HEK293 (cell line): Measurements from ENCODE around the gene SDF2L1.

ENCODE experiments used
- FEZF1 ChIP-seq: fragments of 450-650 bp; formaldehyde crosslinking; IDR thresholded peaks from 2 replicates; pipeline ENCODE4 v1.5.1; 2016; ENCODE audit warnings: missing biosample characterization, missing genetic modification characterization
- GLIS1 ChIP-seq: fragments of 450-650 bp; formaldehyde crosslinking; IDR thresholded peaks from 2 replicates; pipeline ENCODE4 v1.5.1; 2016; ENCODE audit warnings: missing biosample characterization, missing genetic modification characterization
- GLIS2 ChIP-seq: fragments of 450-650 bp; formaldehyde crosslinking; IDR thresholded peaks from 2 replicates; pipeline ENCODE4 v1.5.1; 2016; ENCODE audit warnings: missing biosample characterization, missing genetic modification characterization
- SP2 ChIP-seq: fragments of 450-650 bp; formaldehyde crosslinking; IDR thresholded peaks from 2 replicates; pipeline ENCODE4 v1.5.1; 2016; ENCODE audit warnings: missing biosample characterization, missing genetic modification characterization
- WT1 ChIP-seq: fragments of 450-650 bp; formaldehyde crosslinking; IDR thresholded peaks from 2 replicates; pipeline ENCODE4 v1.5.1; 2016; ENCODE audit warnings: missing biosample characterization, missing genetic modification characterization
- ZBTB1 ChIP-seq: fragments of 450-650 bp; formaldehyde crosslinking; IDR thresholded peaks from 2 replicates; pipeline ENCODE4 v1.5.1; 2016; ENCODE audit warnings: missing biosample characterization, missing genetic modification characterization
- ZEB2 ChIP-seq: fragments of 450-650 bp; formaldehyde crosslinking; IDR thresholded peaks from 2 replicates; pipeline ENCODE4 v1.5.1; 2016; ENCODE audit warnings: missing biosample characterization, missing genetic modification characterization
- ZIC2 ChIP-seq: fragments of 450-650 bp; formaldehyde crosslinking; IDR thresholded peaks from 2 replicates; pipeline ENCODE4 v1.5.1; 2016; ENCODE audit warnings: missing biosample characterization, missing genetic modification characterization
- ZNF114 ChIP-seq: fragments of 450-650 bp; formaldehyde crosslinking; IDR thresholded peaks from 2 replicates; pipeline ENCODE4 v1.5.0; 2017; ENCODE audit warnings: missing biosample characterization, missing genetic modification characterization
- ZNF138 ChIP-seq: fragments of 450-650 bp; formaldehyde crosslinking; IDR thresholded peaks from 2 replicates; pipeline ENCODE4 v1.5.1; 2016; ENCODE audit warnings: missing biosample characterization, missing genetic modification characterization, borderline replicate concordance
- ZNF175 ChIP-seq: fragments of 450-650 bp; formaldehyde crosslinking; IDR thresholded peaks from 2 replicates; pipeline ENCODE4 v1.5.1; 2016; ENCODE audit warnings: missing biosample characterization, missing genetic modification characterization
- ZNF221 ChIP-seq: fragments of 450-650 bp; formaldehyde crosslinking; IDR thresholded peaks from 2 replicates; pipeline ENCODE4 v1.5.1; 2017; ENCODE audit warnings: missing biosample characterization, missing genetic modification characterization, borderline replicate concordance
- ZNF24 ChIP-seq: fragments of 450-650 bp; formaldehyde crosslinking; IDR thresholded peaks from 2 replicates; pipeline ENCODE4 v1.5.1; 2016; ENCODE audit warnings: missing biosample characterization, missing genetic modification characterization
- ZNF248 ChIP-seq: fragments of 450-650 bp; formaldehyde crosslinking; IDR thresholded peaks from 2 replicates; pipeline ENCODE4 v1.5.1; 2017; ENCODE audit warnings: missing biosample characterization, missing genetic modification characterization
- ZNF654 ChIP-seq: fragments of 450-650 bp; formaldehyde crosslinking; IDR thresholded peaks from 2 replicates; pipeline ENCODE4 v1.5.1; 2016; ENCODE audit warnings: low read depth, missing biosample characterization, missing genetic modification characterization
- ZNF660 ChIP-seq: fragments of 450-650 bp; IDR thresholded peaks from 2 replicates; pipeline ENCODE4 v1.5.1; 2018; ENCODE audit warnings: missing biosample characterization, mild to moderate bottlenecking, missing genetic modification characterization
- TF ChIP-seq, protein P1 (sequence below): fragments of 450-650 bp; formaldehyde crosslinking; IDR thresholded peaks from 2 replicates; pipeline ENCODE4 v1.5.1; 2016; ENCODE audit warnings: missing biosample characterization, missing genetic modification characterization, low read depth
- TF ChIP-seq, protein P2 (sequence below): fragments of 450-650 bp; formaldehyde crosslinking; IDR thresholded peaks from 2 replicates; pipeline ENCODE4 v1.5.1; 2016; ENCODE audit warnings: missing biosample characterization, missing genetic modification characterization
- TF ChIP-seq, protein P3 (sequence below): sonication (generic); formaldehyde crosslinking; IDR thresholded peaks from 2 replicates; pipeline ENCODE4 v1.8.1; 2022; ENCODE audit warnings: mild to moderate bottlenecking, moderate library complexity, missing genetic modification reagents
- TF ChIP-seq, protein P4 (sequence below): fragments of 450-650 bp; formaldehyde crosslinking; IDR thresholded peaks from 2 replicates; pipeline ENCODE4 v1.5.1; 2016; ENCODE audit warnings: missing biosample characterization, missing genetic modification characterization
- TF ChIP-seq, protein P5 (sequence below): fragments of 450-650 bp; formaldehyde crosslinking; optimal IDR thresholded peaks from 2 replicates; pipeline ENCODE3; 2016; ENCODE audit warnings: missing biosample characterization, mild to moderate bottlenecking, missing genetic modification characterization
- TF ChIP-seq, protein P6 (sequence below): fragments of 450-650 bp; formaldehyde crosslinking; IDR thresholded peaks from 2 replicates; pipeline ENCODE4 v1.5.1; 2016; ENCODE audit warnings: missing biosample characterization, missing genetic modification characterization
- TF ChIP-seq, protein P7 (sequence below): fragments of 450-650 bp; formaldehyde crosslinking; IDR thresholded peaks from 2 replicates; pipeline ENCODE4 v1.5.1; 2016; ENCODE audit warnings: missing biosample characterization, missing genetic modification characterization

SDF2L1 gene

DNA sequence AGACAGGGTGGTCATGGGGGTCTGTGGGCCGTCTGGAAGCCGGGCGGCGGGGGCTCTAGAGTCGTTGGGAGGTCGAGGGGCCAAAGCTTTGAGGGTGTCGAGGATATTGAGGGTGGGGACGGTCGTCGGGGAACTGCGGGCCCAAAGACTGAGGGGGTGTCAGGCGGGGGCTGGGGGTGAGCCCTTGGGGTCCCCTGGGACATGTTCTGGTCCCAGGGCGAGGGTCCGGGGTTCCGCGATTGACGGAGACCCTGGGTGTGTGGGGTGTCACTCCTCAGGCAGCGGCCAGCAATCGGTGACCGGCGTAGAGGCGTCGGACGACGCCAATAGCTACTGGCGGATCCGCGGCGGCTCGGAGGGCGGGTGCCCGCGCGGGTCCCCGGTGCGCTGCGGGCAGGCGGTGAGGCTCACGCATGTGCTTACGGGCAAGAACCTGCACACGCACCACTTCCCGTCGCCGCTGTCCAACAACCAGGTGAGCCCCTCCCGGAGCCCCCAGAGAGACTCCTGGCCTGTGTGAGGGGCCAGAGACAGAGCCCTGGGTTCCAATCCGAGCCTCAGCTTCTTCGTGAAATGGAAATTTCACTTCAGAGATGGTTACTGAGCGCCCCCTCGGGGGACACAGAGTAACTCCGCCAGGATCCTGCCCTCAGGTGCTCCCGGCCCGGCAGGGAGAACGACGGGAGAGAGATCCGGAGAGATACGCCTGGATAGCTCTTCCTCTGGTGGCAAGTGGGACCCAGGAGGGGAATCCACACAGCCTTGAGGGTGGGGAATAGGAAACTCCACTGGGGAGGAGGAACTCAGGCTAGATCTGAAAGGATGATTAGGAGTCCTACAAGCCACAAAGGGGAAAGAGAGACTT lies 714 bp downstream of the SDF2L1 start (continued):
- TF ChIP-seq, protein P1, sequence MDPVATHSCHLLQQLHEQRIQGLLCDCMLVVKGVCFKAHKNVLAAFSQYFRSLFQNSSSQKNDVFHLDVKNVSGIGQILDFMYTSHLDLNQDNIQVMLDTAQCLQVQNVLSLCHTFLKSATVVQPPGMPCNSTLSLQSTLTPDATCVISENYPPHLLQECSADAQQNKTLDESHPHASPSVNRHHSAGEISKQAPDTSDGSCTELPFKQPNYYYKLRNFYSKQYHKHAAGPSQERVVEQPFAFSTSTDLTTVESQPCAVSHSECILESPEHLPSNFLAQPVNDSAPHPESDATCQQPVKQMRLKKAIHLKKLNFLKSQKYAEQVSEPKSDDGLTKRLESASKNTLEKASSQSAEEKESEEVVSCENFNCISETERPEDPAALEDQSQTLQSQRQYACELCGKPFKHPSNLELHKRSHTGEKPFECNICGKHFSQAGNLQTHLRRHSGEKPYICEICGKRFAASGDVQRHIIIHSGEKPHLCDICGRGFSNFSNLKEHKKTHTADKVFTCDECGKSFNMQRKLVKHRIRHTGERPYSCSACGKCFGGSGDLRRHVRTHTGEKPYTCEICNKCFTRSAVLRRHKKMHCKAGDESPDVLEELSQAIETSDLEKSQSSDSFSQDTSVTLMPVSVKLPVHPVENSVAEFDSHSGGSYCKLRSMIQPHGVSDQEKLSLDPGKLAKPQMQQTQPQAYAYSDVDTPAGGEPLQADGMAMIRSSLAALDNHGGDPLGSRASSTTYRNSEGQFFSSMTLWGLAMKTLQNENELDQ (tag by site-specific recombination): no peak
- peak; percentile 76; the same call in 1 of the 2 replicates for TF ChIP-seq ZNF660 (tag by site-specific recombination)
- TF ChIP-seq, protein P2, sequence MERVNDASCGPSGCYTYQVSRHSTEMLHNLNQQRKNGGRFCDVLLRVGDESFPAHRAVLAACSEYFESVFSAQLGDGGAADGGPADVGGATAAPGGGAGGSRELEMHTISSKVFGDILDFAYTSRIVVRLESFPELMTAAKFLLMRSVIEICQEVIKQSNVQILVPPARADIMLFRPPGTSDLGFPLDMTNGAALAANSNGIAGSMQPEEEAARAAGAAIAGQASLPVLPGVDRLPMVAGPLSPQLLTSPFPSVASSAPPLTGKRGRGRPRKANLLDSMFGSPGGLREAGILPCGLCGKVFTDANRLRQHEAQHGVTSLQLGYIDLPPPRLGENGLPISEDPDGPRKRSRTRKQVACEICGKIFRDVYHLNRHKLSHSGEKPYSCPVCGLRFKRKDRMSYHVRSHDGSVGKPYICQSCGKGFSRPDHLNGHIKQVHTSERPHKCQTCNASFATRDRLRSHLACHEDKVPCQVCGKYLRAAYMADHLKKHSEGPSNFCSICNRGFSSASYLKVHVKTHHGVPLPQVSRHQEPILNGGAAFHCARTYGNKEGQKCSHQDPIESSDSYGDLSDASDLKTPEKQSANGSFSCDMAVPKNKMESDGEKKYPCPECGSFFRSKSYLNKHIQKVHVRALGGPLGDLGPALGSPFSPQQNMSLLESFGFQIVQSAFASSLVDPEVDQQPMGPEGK (tag by site-specific recombination): peak; percentile 77
- TF ChIP-seq, protein P3, sequence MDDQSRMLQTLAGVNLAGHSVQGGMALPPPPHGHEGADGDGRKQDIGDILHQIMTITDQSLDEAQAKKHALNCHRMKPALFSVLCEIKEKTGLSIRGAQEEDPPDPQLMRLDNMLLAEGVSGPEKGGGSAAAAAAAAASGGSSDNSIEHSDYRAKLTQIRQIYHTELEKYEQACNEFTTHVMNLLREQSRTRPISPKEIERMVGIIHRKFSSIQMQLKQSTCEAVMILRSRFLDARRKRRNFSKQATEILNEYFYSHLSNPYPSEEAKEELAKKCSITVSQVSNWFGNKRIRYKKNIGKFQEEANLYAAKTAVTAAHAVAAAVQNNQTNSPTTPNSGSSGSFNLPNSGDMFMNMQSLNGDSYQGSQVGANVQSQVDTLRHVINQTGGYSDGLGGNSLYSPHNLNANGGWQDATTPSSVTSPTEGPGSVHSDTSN (CRISPR knock-in tag): no peak
- TF ChIP-seq ZNF248 (tag by site-specific recombination): no peak
- TF ChIP-seq, protein P4, sequence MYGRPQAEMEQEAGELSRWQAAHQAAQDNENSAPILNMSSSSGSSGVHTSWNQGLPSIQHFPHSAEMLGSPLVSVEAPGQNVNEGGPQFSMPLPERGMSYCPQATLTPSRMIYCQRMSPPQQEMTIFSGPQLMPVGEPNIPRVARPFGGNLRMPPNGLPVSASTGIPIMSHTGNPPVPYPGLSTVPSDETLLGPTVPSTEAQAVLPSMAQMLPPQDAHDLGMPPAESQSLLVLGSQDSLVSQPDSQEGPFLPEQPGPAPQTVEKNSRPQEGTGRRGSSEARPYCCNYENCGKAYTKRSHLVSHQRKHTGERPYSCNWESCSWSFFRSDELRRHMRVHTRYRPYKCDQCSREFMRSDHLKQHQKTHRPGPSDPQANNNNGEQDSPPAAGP: 0 out of 2 replicates have a peak, but pooled peaks have one; percentile 12
- TF ChIP-seq GLIS2 (tag by site-specific recombination): peak; percentile 87
- TF ChIP-seq ZEB2 (tag by site-specific recombination): 0 out of 2 replicates have a peak, but pooled peaks have one; percentile 24
- TF ChIP-seq ZNF221 (tag by site-specific recombination): no peak
- peak; percentile 33; the same call in 1 of the 2 replicates for TF ChIP-seq SP2 (tag by site-specific recombination)
- peak; percentile 38; the same call in 1 of the 2 replicates for TF ChIP-seq ZIC2 (tag by site-specific recombination)
- TF ChIP-seq ZNF24: 0 out of 2 replicates have a peak, but pooled peaks have one; percentile 3
- peak; percentile 11; the same call in 1 of the 2 replicates for TF ChIP-seq GLIS1 (tag by site-specific recombination)
- TF ChIP-seq ZNF175: no peak
- peak; percentile 38; the same call in 1 of the 2 replicates for TF ChIP-seq ZNF654 (tag by site-specific recombination)
- TF ChIP-seq FEZF1 (tag by site-specific recombination): no peak
- TF ChIP-seq, protein P5, sequence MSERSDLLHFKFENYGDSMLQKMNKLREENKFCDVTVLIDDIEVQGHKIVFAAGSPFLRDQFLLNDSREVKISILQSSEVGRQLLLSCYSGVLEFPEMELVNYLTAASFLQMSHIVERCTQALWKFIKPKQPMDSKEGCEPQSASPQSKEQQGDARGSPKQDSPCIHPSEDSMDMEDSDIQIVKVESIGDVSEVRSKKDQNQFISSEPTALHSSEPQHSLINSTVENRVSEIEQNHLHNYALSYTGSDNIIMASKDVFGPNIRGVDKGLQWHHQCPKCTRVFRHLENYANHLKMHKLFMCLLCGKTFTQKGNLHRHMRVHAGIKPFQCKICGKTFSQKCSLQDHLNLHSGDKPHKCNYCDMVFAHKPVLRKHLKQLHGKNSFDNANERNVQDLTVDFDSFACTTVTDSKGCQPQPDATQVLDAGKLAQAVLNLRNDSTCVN: peak; percentile 88
- TF ChIP-seq ZNF138 (tag by site-specific recombination): no peak
- TF ChIP-seq, protein P6, sequence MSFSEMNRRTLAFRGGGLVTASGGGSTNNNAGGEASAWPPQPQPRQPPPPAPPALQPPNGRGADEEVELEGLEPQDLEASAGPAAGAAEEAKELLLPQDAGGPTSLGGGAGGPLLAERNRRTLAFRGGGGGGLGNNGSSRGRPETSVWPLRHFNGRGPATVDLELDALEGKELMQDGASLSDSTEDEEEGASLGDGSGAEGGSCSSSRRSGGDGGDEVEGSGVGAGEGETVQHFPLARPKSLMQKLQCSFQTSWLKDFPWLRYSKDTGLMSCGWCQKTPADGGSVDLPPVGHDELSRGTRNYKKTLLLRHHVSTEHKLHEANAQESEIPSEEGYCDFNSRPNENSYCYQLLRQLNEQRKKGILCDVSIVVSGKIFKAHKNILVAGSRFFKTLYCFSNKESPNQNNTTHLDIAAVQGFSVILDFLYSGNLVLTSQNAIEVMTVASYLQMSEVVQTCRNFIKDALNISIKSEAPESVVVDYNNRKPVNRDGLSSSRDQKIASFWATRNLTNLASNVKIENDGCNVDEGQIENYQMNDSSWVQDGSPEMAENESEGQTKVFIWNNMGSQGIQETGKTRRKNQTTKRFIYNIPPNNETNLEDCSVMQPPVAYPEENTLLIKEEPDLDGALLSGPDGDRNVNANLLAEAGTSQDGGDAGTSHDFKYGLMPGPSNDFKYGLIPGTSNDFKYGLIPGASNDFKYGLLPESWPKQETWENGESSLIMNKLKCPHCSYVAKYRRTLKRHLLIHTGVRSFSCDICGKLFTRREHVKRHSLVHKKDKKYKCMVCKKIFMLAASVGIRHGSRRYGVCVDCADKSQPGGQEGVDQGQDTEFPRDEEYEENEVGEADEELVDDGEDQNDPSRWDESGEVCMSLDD (tag by site-specific recombination): peak; percentile 61
- TF ChIP-seq, protein P7, sequence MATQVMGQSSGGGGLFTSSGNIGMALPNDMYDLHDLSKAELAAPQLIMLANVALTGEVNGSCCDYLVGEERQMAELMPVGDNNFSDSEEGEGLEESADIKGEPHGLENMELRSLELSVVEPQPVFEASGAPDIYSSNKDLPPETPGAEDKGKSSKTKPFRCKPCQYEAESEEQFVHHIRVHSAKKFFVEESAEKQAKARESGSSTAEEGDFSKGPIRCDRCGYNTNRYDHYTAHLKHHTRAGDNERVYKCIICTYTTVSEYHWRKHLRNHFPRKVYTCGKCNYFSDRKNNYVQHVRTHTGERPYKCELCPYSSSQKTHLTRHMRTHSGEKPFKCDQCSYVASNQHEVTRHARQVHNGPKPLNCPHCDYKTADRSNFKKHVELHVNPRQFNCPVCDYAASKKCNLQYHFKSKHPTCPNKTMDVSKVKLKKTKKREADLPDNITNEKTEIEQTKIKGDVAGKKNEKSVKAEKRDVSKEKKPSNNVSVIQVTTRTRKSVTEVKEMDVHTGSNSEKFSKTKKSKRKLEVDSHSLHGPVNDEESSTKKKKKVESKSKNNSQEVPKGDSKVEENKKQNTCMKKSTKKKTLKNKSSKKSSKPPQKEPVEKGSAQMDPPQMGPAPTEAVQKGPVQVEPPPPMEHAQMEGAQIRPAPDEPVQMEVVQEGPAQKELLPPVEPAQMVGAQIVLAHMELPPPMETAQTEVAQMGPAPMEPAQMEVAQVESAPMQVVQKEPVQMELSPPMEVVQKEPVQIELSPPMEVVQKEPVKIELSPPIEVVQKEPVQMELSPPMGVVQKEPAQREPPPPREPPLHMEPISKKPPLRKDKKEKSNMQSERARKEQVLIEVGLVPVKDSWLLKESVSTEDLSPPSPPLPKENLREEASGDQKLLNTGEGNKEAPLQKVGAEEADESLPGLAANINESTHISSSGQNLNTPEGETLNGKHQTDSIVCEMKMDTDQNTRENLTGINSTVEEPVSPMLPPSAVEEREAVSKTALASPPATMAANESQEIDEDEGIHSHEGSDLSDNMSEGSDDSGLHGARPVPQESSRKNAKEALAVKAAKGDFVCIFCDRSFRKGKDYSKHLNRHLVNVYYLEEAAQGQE (tag by site-specific recombination): peak; percentile 72
- no peak for TF ChIP-seq ZBTB1 (tag by site-specific recombination)
- TF ChIP-seq ZNF114: no peak
- TF ChIP-seq WT1 (tag by site-specific recombination): no peak
